ENCODE data around the gene KPNA6. TPM values are rescaled to one million over a fixed set of nuclear protein-coding genes. Genes with fewer than 3 reads are reported as not detected.

Gene KPNA6
- total and polyA plus RNA-seq, 10 of the 15 experiments (the other 5 are each of a cell fraction or from before 2014, with no cell fraction given), result 11.1 to 55.6 (median 25.9) TPM

- Histone ChIP-seq H3K4me2 (ENCODE audit: control insufficient read depth, insufficient read depth) (no peak overlapping the region), H4K20me1 (ENCODE audit: control insufficient read depth, insufficient read depth) (no peaks in the 10 kb centered on the region; the same call in 1 of the 2 replicates), H3K9me3 (replicated peaks; ENCODE audit: control insufficient read depth, insufficient read depth, low read length) (no peaks in the 10 kb centered on the region), H2AFZ (ENCODE audit: control insufficient read depth, low read depth, low read length) (no peak overlapping the region), H3K36me3 (ENCODE audit: control insufficient read depth in 2 of 2, insufficient read depth in 2 of 2, low read length in 1 of 2) (no peaks in the 10 kb centered on the region), H3K4me3 (no peak overlapping the region), H3K27ac (ENCODE audit: control insufficient read depth, insufficient read depth) (no peak overlapping the region), H3K27me3 (replicated peaks in 1 of 2; ENCODE audit: control insufficient read depth in 2 of 2, insufficient read depth in 2 of 2, low read length in 1 of 2) (no peaks in the 10 kb centered on the region), H3K4me1 (ENCODE audit: control insufficient read depth, insufficient read depth, low read length) (no peaks in the 10 kb centered on the region), H3K79me2 (ENCODE audit: control insufficient read depth, insufficient read depth, low read length) (peaks cover 21% of the 10 kb centered on the region), H3K9ac (ENCODE audit: control insufficient read depth, insufficient read depth, low read length) (no peak overlapping the region)
- 98% methylated on average over 5 of the region's 5 CpGs for WGBS (ENCODE audit: insufficient coverage, insufficient replicate concordance, low lambda C conversion rate, missing lambda C conversion rate)
- TF ChIP-seq CBX3 (IDR thresholded peaks at IDR 0.05; ENCODE audit: borderline replicate concordance, low read depth) (no peak), RB1 (IDR thresholded peaks at IDR 0.05; ENCODE audit: borderline replicate concordance) (no peak), HDAC6 (IDR thresholded peaks at IDR 0.05; ENCODE audit: unreplicated experiment) (no peak), BHLHE40 (IDR thresholded peaks at IDR 0.05; ENCODE audit: borderline replicate concordance in 1 of 2, low read depth in 2 of 2, low read length in 1 of 2) (no peak), ZNF217 (IDR thresholded peaks at IDR 0.05) (no peak), POLR2AphosphoS2 (IDR thresholded peaks at IDR 0.05; ENCODE audit: low read depth, low read length) (no peak), MAX (IDR thresholded peaks at IDR 0.05; ENCODE audit: low read depth, low read length) (no peak), FOXK2 (IDR thresholded peaks at IDR 0.05) (no peak), TCF12 (IDR thresholded peaks at IDR 0.05; ENCODE audit: low read depth, low read length) (no peak), HDAC2 (IDR thresholded peaks at IDR 0.05) (no peak), ZNF592 (IDR thresholded peaks at IDR 0.05) (no peak), POLR2AphosphoS5 (IDR thresholded peaks at IDR 0.05; ENCODE audit: low read length) (no peak), KDM1A (IDR thresholded peaks at IDR 0.05; ENCODE audit: borderline replicate concordance) (no peak), ELK1 (IDR thresholded peaks at IDR 0.05; ENCODE audit: low read depth, low read length) (no peak)
- intact Hi-C loops (cut with micrococcal nuclease; ENCODE audit: unreplicated experiment), result no loop called here
- ChIA-PET SMC1A (ENCODE audit: uncharacterized antibody, unreplicated experiment) (interaction anchor here (0.8 to 1.6 kb wide), 2 partner anchors 17 to 37 kb away, joined by 3 to 5 read pairs; no protein-coding TSS in a partner anchor), POLR2A (interaction anchor here (0.7 to 1.3 kb wide), 2 partner anchors 11 to 25 kb away, joined by 5 to 7 read pairs; no protein-coding TSS in a partner anchor), CTCF (interaction anchor here (1.3 to 1.7 kb wide), 2 partner anchors 28 to 30 kb away, joined by 3 to 4 read pairs; no protein-coding TSS in a partner anchor), RAD21 (ENCODE audit: unreplicated experiment) (no interaction called here)
- in situ Hi-C loops (cut with MboI), result no loop called here
- no peak for FAIRE-seq
- ATAC-seq, result no peak
- BruUV-seq (replicated peaks), result no TSS peak
- DNase-seq (ENCODE audit: low read depth, low spot score), result no peak
These were observed 31.1 kb downstream of the KPNA6 start for GRCh38 chr1:32138965-32139364.
